GM23338 (cell line): ENCODE measurements around the gene A1BG. TPM values are rescaled to one million over a fixed set of nuclear protein-coding genes. Genes with fewer than 3 reads are reported as not detected.
A peak's percentile ranks its signal among the peaks of the same experiment; 100 is the strongest.

Source experiments
- ATAC-seq: fragments of 200-7000 bp; cut with Tn5 transposase; 3 replicates; pipeline ENCODE4 v1.9.1; 2020
- DNase-seq: peaks from one replicate; pipeline ENCODE4 v3.0.0-alpha.2; 2015; ENCODE audit warnings: low spot score
- H2AFZ ChIP-seq: fragments of 200-600 bp; sonication (generic); 2 replicates; pipeline ENCODE4 v1.8.0; 2016; ENCODE audit warnings: antibody characterized with exemption, mild to moderate bottlenecking, moderate library complexity
- H3F3A ChIP-seq: fragments of 200-600 bp; sonication (generic); replicated peaks from 2 replicates; pipeline ENCODE4 v1.8.0; 2017; ENCODE audit warnings: antibody characterized with exemption, mixed run types, low read depth
- H3K27ac ChIP-seq: fragments of 200-600 bp; sonication (generic); 2 replicates; pipeline ENCODE4 v1.6.1; 2016; ENCODE audit warnings: low read depth
- H3K27me3 ChIP-seq: fragments of 200-600 bp; sonication (generic); 2 replicates; pipeline ENCODE4 v1.8.0; 2016; ENCODE audit warnings: mild to moderate bottlenecking, mixed run types, moderate library complexity; ENCODE audit not compliant: insufficient read depth
- H3K36me3 ChIP-seq: fragments of 200-600 bp; sonication (generic); 2 replicates; pipeline ENCODE4 v1.8.0; 2016; ENCODE audit warnings: mild to moderate bottlenecking; ENCODE audit not compliant: insufficient read depth
- H3K4me1 ChIP-seq: fragments of 200-600 bp; sonication (generic); 2 replicates; pipeline ENCODE4 v1.8.0; 2016; ENCODE audit warnings: mild to moderate bottlenecking, moderate library complexity; ENCODE audit not compliant: insufficient read depth
- H3K4me2 ChIP-seq: fragments of 200-600 bp; sonication (generic); 2 replicates; pipeline ENCODE4 v1.7.1; 2017; ENCODE audit warnings: mixed run types
- H3K4me3 ChIP-seq: fragments of 200-600 bp; sonication (generic); 2 replicates; pipeline ENCODE4 v1.6.1; 2016; ENCODE audit warnings: mixed run types
- H3K79me2 ChIP-seq: fragments of 200-600 bp; sonication (generic); replicated peaks from 2 replicates; pipeline ENCODE4 v1.8.0; 2017; ENCODE audit warnings: mild to moderate bottlenecking; ENCODE audit not compliant: insufficient read depth
- H3K9me2 ChIP-seq: fragments of 200-600 bp; sonication (generic); 2 replicates; pipeline ENCODE4 v1.8.0; 2017; ENCODE audit not compliant: insufficient read depth
- H4K20me1 ChIP-seq: fragments of 200-600 bp; sonication (generic); replicated peaks from 2 replicates; pipeline ENCODE4 v1.8.0; 2017; ENCODE audit warnings: mild to moderate bottlenecking; ENCODE audit not compliant: insufficient read depth
- H3K27ac Mint-ChIP-seq: 2 replicates; pipeline ENCODE4 v1.8.0; 2020; ENCODE audit warnings: inconsistent platforms, mild to moderate bottlenecking, moderate library complexity, mixed read lengths
- H3K27me3 Mint-ChIP-seq: 3 replicates; pipeline ENCODE4 v1.8.0; 2022; ENCODE audit warnings: low read depth, mild to moderate bottlenecking, moderate library complexity, mixed read lengths, inconsistent platforms; ENCODE audit not compliant: insufficient read depth, poor library complexity
- H3K36me3 Mint-ChIP-seq: 3 replicates; pipeline ENCODE4 v1.8.0; 2021; ENCODE audit warnings: low read depth, mild to moderate bottlenecking, inconsistent platforms, moderate library complexity, mixed read lengths
- H3K4me1 Mint-ChIP-seq: 3 replicates; pipeline ENCODE4 v1.8.0; 2020; ENCODE audit warnings: mild to moderate bottlenecking, inconsistent platforms, mixed read lengths
- H3K4me3 Mint-ChIP-seq: 3 replicates; pipeline ENCODE4 v1.8.0; 2021; ENCODE audit warnings: moderate library complexity, mild to moderate bottlenecking, inconsistent platforms, mixed read lengths
- H3K9me3 Mint-ChIP-seq: 3 replicates; pipeline ENCODE4 v1.8.0; 2020; ENCODE audit warnings: moderate library complexity, mild to moderate bottlenecking, inconsistent platforms, mixed read lengths
- CTCF ChIP-seq, 2 experiments: fragments of 200-600 bp in 1 of 2; sonication (generic) in 1 of 2; conservative IDR thresholded peaks; 2 replicates each; pipeline versions ENCODE4 v1.5.1 to v1.6.1; 2016 to 2017; ENCODE audit warnings: antibody characterized with exemption in 2 of 2, low read depth in 2 of 2, mild to moderate bottlenecking in 2 of 2, moderate library complexity in 1 of 2
- ETS1 ChIP-seq: IDR thresholded peaks from 2 replicates; pipeline ENCODE4 v1.6.1; 2016; ENCODE audit warnings: antibody characterized with exemption
- EZH2 ChIP-seq: fragments of 200-600 bp; sonication (generic); IDR thresholded peaks from one replicate; pipeline ENCODE4 v1.8.0; 2017; ENCODE audit warnings: antibody characterized with exemption, mild to moderate bottlenecking, low read depth; ENCODE audit not compliant: unreplicated experiment
- EZH2phosphoT487 ChIP-seq: fragments of 200-600 bp; sonication (generic); IDR thresholded peaks from one replicate; pipeline ENCODE4 v1.8.1; 2018; ENCODE audit warnings: antibody characterized with exemption; ENCODE audit not compliant: unreplicated experiment
- POLR2AphosphoS5 ChIP-seq: IDR thresholded peaks from 2 replicates; pipeline ENCODE4 v1.6.1; 2016; ENCODE audit warnings: antibody characterized with exemption, low read depth
- ZNF331 ChIP-seq: fragments of 250-450 bp; sonication (Bioruptor Pico); IDR thresholded peaks from 2 replicates; pipeline ENCODE4 v1.5.0; 2020; ENCODE audit warnings: low read depth, mild to moderate bottlenecking, moderate library complexity
- ZNF462 ChIP-seq: fragments of 250-450 bp; sonication (Bioruptor Pico); IDR thresholded peaks from 2 replicates; pipeline ENCODE4 v1.5.0; 2020; ENCODE audit warnings: mild to moderate bottlenecking, moderate library complexity
- polyA plus RNA-seq: library from polyadenylated mRNA; unstranded; fragments of >200 nt; fragmentation: Nextera tagmentation; extraction: Ambion mirVana; gene quantifications from 2 replicates; pipeline ENCODE4 v1.2.1, GENCODE V29; 2016
- total RNA-seq: library from RNA; depleted of rRNA; stranded (reverse); fragments of >200 nt; shearing (Covaris generic); gene quantifications from 2 replicates; pipeline ENCODE4 v1.2.3, GENCODE V29; 2014

A1BG gene
- total and polyA plus RNA-seq, 2 experiments from 2014 or later = 17.7 to 43.5 TPM

- no peak for TF ChIP-seq ZNF462 (CRISPR knock-in tag)
Measured at GRCh38 chr19:58381460-58382212, 28.3 kb upstream of the A1BG start (continued).

GRCh38 chr19:58380662-58381459 is 27.6 kb upstream of the A1BG start, which contains the start of gene ZNF837:
TSS of gene ZNF837 (minus strand) at chr19:58381030. CDS start at chr19:58369332, 11,698 bp downstream.
- Mint-ChIP-seq H3K27ac (peak within 1 kb of the TSS; percentile 85), H3K4me1 (peaks cover 14% of the 10 kb centered on the region), H3K36me3 (no peaks in the 10 kb centered on the region; the same call in 2 of the 3 replicates), H3K27me3 (peaks cover 24% of the 10 kb centered on the region), H3K4me3 (peak within 1 kb of the TSS; percentile 84), H3K9me3 (no peaks in the 10 kb centered on the region)
- H3K4me1 ChIP-seq = peaks cover 13% of the 10 kb centered on the region; the same call in 1 of the 2 replicates
- peak within 1 kb of the TSS; percentile 88 for H3K4me3 ChIP-seq
- no peaks in the 10 kb centered on the region for H4K20me1 ChIP-seq
- DNase-seq (peak; percentile 100), ATAC-seq (peak; percentile 90)
- peaks cover 7% of the 10 kb centered on the region; the same call in 1 of the 2 replicates for H3F3A ChIP-seq
- no peaks in the 10 kb centered on the region for H3K79me2 ChIP-seq
- H3K27me3 ChIP-seq = no peaks in the 10 kb centered on the region
- H3K27ac ChIP-seq = no peak within 1 kb of the TSS
- H2AFZ ChIP-seq = peak within 1 kb of the TSS; percentile 95
- H3K36me3 ChIP-seq = no peaks in the 10 kb centered on the region
- no peaks in the 10 kb centered on the region for H3K9me2 ChIP-seq
- peak within 1 kb of the TSS; percentile 98 for H3K4me2 ChIP-seq
- TF ChIP-seq ZNF331 (CRISPR knock-in tag) = no peak
- no peak for TF ChIP-seq EZH2phosphoT487
- TF ChIP-seq CTCF (conservative IDR thresholded peaks at IDR 0.05; ENCODE audit: low read depth in 2 of 2) = no peak
- TF ChIP-seq POLR2AphosphoS5 = peak; percentile 64; the same call in 1 of the 2 replicates
- TF ChIP-seq EZH2 = no peak
- TF ChIP-seq ETS1 = peak; percentile 91
